Measurements from ENCODE around the gene ST6GALNAC4. TPM values are rescaled to one million over a fixed set of nuclear protein-coding genes. Genes with fewer than 3 reads are reported as not detected.

Gene ST6GALNAC4
- total RNA-seq, 1 experiment from 2014 or later = 15.4 TPM

GRCh38 chr9:127884427-127884911 lies 32.4 kb downstream of the ST6GALNAC4 start:
- Histone ChIP-seq H3K27ac (ENCODE audit: insufficient read length, low read depth, low read length) (no peak overlapping the region), H3K4me2 (ENCODE audit: insufficient read depth, insufficient read length, low read length) (no peak overlapping the region)

More at GRCh38 chr9:127884427-127884911, 32.4 kb downstream of the ST6GALNAC4 start:
- Mint-ChIP-seq H3K27ac (peak overlapping the region in 2 of 3 experiments; percentile 40 to 76; a peak in 3 of 7 replicates), H3K4me1 (peaks cover 6 to 20% of the 10 kb centered on the region in 2 experiments; a peak in 3 of 4 replicates), H3K4me3 (no peak overlapping the region; a peak in 1 of 5 replicates), H3K9me3 (no peaks in the 10 kb centered on the region), H3K27me3 (ENCODE audit: low read depth) (no peaks in the 10 kb centered on the region; the same call in none of the 2 replicates), H3K36me3 (ENCODE audit: insufficient read depth in 1 of 3, low read depth in 3 of 3) (peaks cover 2 to 26% (median 26%) of the 10 kb centered on the region in 3 experiments; a peak in 5 of 7 replicates)
- H2AK5ac ChIP-seq (ENCODE audit: insufficient read length, low read length) = no peak overlapping the region
- H4K5ac ChIP-seq (ENCODE audit: insufficient read length, low read depth, low read length) = no peak overlapping the region
- no peak overlapping the region for H2AFZ ChIP-seq (ENCODE audit: low read length)
- no CpG with 5 or more reads among the region's 11 CpGs for WGBS (ENCODE audit: extremely low coverage, insufficient read length, low lambda C conversion rate)
- H2BK5ac ChIP-seq (ENCODE audit: insufficient read length, low read length) = no peak overlapping the region
- no peak for DNase-seq
- no peaks in the 10 kb centered on the region for H3K9me3 ChIP-seq (ENCODE audit: control insufficient read depth, low read depth, low read length)
- no peak for TF ChIP-seq CTCF (conservative IDR thresholded peaks at IDR 0.05)
- no peaks in the 10 kb centered on the region for H3K79me2 ChIP-seq (ENCODE audit: insufficient read depth, low read length)
- H3K56ac ChIP-seq (ENCODE audit: insufficient read length, low read depth, low read length) = no peak overlapping the region
- no peak overlapping the region for H4K91ac ChIP-seq (ENCODE audit: insufficient read length, low read depth, low read length)
- H3K9ac ChIP-seq (ENCODE audit: extremely low read depth, insufficient read length, low read length) = no peak overlapping the region
- no peaks in the 10 kb centered on the region for H3K4me1 ChIP-seq (ENCODE audit: insufficient read depth, low read length)
- no peak overlapping the region for H3K14ac ChIP-seq (ENCODE audit: insufficient read depth, low read length)
- H2BK120ac ChIP-seq (ENCODE audit: low read depth, low read length, poor library complexity, severe bottlenecking) = no peak overlapping the region
- H3K4ac ChIP-seq (ENCODE audit: low read depth, low read length) = no peak overlapping the region
- no peaks in the 10 kb centered on the region for H4K20me1 ChIP-seq (ENCODE audit: control insufficient read depth, insufficient read depth, insufficient read length)
- no peaks in the 10 kb centered on the region for H3K27me3 ChIP-seq (ENCODE audit: insufficient read depth, low read length)
- no peak overlapping the region for H3K18ac ChIP-seq (ENCODE audit: insufficient read length, low read depth, low read length)
- H3K79me1 ChIP-seq (ENCODE audit: insufficient read depth, low read depth, low read length, poor library complexity, severe bottlenecking) = no peaks in the 10 kb centered on the region
- H4K8ac ChIP-seq (replicated peaks; ENCODE audit: insufficient read length, low read depth, low read length) = no peak overlapping the region
- no peak overlapping the region for H2BK12ac ChIP-seq (ENCODE audit: insufficient read length, low read depth, low read length)
- H3K23ac ChIP-seq (ENCODE audit: insufficient read length, low read depth, low read length) = no peak overlapping the region
- no peaks in the 10 kb centered on the region for H3K23me2 ChIP-seq (ENCODE audit: insufficient read length, low read depth, low read length, poor library complexity, severe bottlenecking)
- no peak overlapping the region for H2BK15ac ChIP-seq (ENCODE audit: low read depth, low read length)
- no peak overlapping the region for H2BK20ac ChIP-seq (ENCODE audit: low read depth, low read length, poor library complexity, severe bottlenecking)
- H3T11ph ChIP-seq (ENCODE audit: low read length) = no peak overlapping the region

Measured in H9 (cell line).